PC-9 (cell line): Measurements from ENCODE around the gene B3GNT5.

Source experiments
- CTCF ChIP-seq: fragments of 200-600 bp; sonication (generic); conservative IDR thresholded peaks from 2 replicates; pipeline ENCODE4 v1.6.1; 2017; ENCODE audit warnings: mixed run types, antibody characterized with exemption, mild to moderate bottlenecking, moderate library complexity
- EZH2 ChIP-seq: fragments of 200-600 bp; sonication (generic); IDR thresholded peaks from 2 replicates; pipeline ENCODE4 v1.8.0; 2017; ENCODE audit warnings: antibody characterized with exemption, low read depth

DNA sequence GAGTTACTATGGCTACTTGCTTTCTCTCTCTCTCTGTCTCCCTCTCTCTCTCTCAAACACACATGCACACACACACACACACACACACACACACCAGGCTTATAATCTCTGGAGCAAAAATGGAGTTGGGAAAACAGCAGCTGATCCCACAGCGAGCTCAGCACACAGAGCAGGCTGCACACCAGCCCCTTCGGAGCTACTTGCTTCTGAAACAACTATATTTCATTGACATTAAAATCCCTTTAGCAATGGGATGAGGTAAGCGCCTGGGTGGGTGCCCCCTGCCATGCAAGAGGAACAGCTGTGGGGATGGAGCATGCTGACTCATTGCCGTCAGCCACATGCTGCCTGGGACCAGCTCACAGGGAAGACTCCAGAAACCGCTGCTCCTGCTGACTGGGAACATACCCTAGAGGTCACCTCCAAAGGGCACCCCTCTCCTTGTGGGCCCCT is 45.7 kb downstream of the B3GNT5 start:
- TF ChIP-seq CTCF (no peak), EZH2 (no peak)
